AG04450 (cell line): ENCODE measurements around the gene ZCCHC14. TPM values are rescaled to one million over a fixed set of nuclear protein-coding genes. Genes with fewer than 3 reads are reported as not detected.

ENCODE experiments used
- CTCF ChIA-PET: fragments of 300-600, 350-600 bp; formaldehyde crosslinking; extraction: SDS; loops from one replicate; lab custom pipeline; 2022; ENCODE audit warnings: antibody characterized with exemption, inconsistent platforms; lab: Charles Lee
- POLR2A ChIA-PET: fragments of 350-600 bp; formaldehyde crosslinking; extraction: SDS; loops from one replicate; lab custom pipeline; 2021; ENCODE audit warnings: antibody characterized with exemption, inconsistent platforms; lab: Yijun Ruan, JAX
- DNase-seq: peaks from one replicate; pipeline ENCODE4 v3.0.0-alpha.2; 2011; ENCODE audit warnings: low read depth, low spot score
- H3K27ac ChIP-seq: one replicate; pipeline ENCODE4 v1.5.1; 2012; ENCODE audit warnings: low read depth, low read length, control low read depth
- H3K27me3 ChIP-seq: one replicate; pipeline ENCODE4 v1.6.0; 2012; ENCODE audit warnings: low read length; ENCODE audit not compliant: control insufficient read depth, insufficient read depth
- H3K4me3 ChIP-seq: 2 replicates; pipeline ENCODE4 v1.5.1; 2011; ENCODE audit warnings: mild to moderate bottlenecking, low read depth, low read length, control low read depth
- H3K9me3 ChIP-seq: 2 replicates; pipeline ENCODE4 v1.5.1; 2012; ENCODE audit warnings: low read length; ENCODE audit not compliant: control insufficient read depth, insufficient read depth
- CTCF ChIP-seq: IDR thresholded peaks from 2 replicates; pipeline ENCODE4 v1.5.1; 2011; ENCODE audit warnings: low read depth, low read length, control low read depth, inconsistent platforms
- polyA plus RNA-seq: library from polyadenylated mRNA; depleted of rRNA; stranded (reverse); fragments of >200 nt; gene quantifications from 2 replicates; pipeline ENCODE4 v1.2.3, GENCODE V29; 2011

The ZCCHC14 gene
- polyA plus RNA-seq, 1 experiment = 6.2 TPM

- no peak for TF ChIP-seq CTCF
- CTCF ChIA-PET = interaction anchor here (1.8 kb wide), 1 partner anchor 192 kb away, joined by 4 read pairs; no protein-coding TSS in a partner anchor
- DNase-seq = no peak
- H3K27me3 ChIP-seq = no peaks in the 10 kb centered on the region
- POLR2A ChIA-PET = no interaction called here
- H3K9me3 ChIP-seq = peaks cover 10% of the 10 kb centered on the region
- no peak overlapping the region for H3K27ac ChIP-seq
- no peak overlapping the region for H3K4me3 ChIP-seq
These were observed 48.9 kb downstream of the ZCCHC14 start for GRCh38 chr16:87443964-87444363.

GRCh38 chr16:87443016-87443415, 49.8 kb downstream of the ZCCHC14 start:
- H3K27ac ChIP-seq = no peak overlapping the region
- ChIA-PET POLR2A (no interaction called here), CTCF (interaction anchor here (1.8 kb wide), 1 partner anchor 193 kb away, joined by 4 read pairs; no protein-coding TSS in a partner anchor)
- H3K9me3 ChIP-seq = peaks cover 8% of the 10 kb centered on the region
- no peaks in the 10 kb centered on the region for H3K27me3 ChIP-seq
- no peak overlapping the region for H3K4me3 ChIP-seq
- no peak for TF ChIP-seq CTCF
- DNase-seq = no peak

GRCh38 chr16:87442581-87442966, 50.2 kb downstream of the ZCCHC14 start:
- CTCF ChIA-PET = interaction anchor here (1.1 kb wide), 1 partner anchor 48 kb away, joined by 3 read pairs; no protein-coding TSS in a partner anchor
- POLR2A ChIA-PET = interaction anchor here (0.6 to 1.2 kb wide), 2 partner anchors 15 to 25 kb away, joined by 3 to 4 read pairs; no protein-coding TSS in a partner anchor

GRCh38 chr16:87441886-87442580, 50.8 kb downstream of the ZCCHC14 start:
- CTCF ChIA-PET = interaction anchor here (1.1 kb wide), 1 partner anchor 47 kb away, joined by 3 read pairs; no protein-coding TSS in a partner anchor
- peaks cover 8% of the 10 kb centered on the region for H3K9me3 ChIP-seq
- TF ChIP-seq CTCF = no peak
- H3K27me3 ChIP-seq = no peaks in the 10 kb centered on the region
- no peak for DNase-seq
- H3K27ac ChIP-seq = peak overlapping the region; percentile 31
- POLR2A ChIA-PET = interaction anchor here (0.6 to 1.2 kb wide), 2 partner anchors 16 to 25 kb away, joined by 3 to 4 read pairs; no protein-coding TSS in a partner anchor
- no peak overlapping the region for H3K4me3 ChIP-seq

More at GRCh38 chr16:87442581-87442966, 50.2 kb downstream of the ZCCHC14 start:
- H3K27ac ChIP-seq = no peak overlapping the region
- H3K9me3 ChIP-seq = peaks cover 8% of the 10 kb centered on the region
- H3K27me3 ChIP-seq = no peaks in the 10 kb centered on the region
- DNase-seq = no peak
- H3K4me3 ChIP-seq = no peak overlapping the region
- no peak for TF ChIP-seq CTCF

GRCh38 chr16:87439926-87440325, 52.9 kb downstream of the ZCCHC14 start:
- Histone ChIP-seq H3K27me3 (no peaks in the 10 kb centered on the region), H3K9me3 (peaks cover 8% of the 10 kb centered on the region), H3K4me3 (no peak overlapping the region), H3K27ac (no peak overlapping the region)
- POLR2A ChIA-PET = no interaction called here
- TF ChIP-seq CTCF = no peak
- CTCF ChIA-PET = interaction anchor here (0.8 to 0.9 kb wide), 2 partner anchors 11 to 14 kb away, joined by 3 read pairs; no protein-coding TSS in a partner anchor
- DNase-seq = no peak
